HG02884 (cell line): ENCODE results near the gene DAAM2.

ENCODE experiments used
- ATAC-seq: cut with Tn5 transposase; IDR thresholded peaks from one replicate; pipeline ENCODE4 v1.9.1; 2021; ENCODE audit warnings: mild to moderate bottlenecking, moderate library complexity; ENCODE audit not compliant: unreplicated experiment

DAAM2 gene

GRCh38 chr6:39791850-39792539, at the start of gene DAAM2:
Gene DAAM2, plus strand, starts transcription at chr6:39792376. Its CDS starts 63,927 bp downstream, at chr6:39856303.
- ATAC-seq = no peak

DNA sequence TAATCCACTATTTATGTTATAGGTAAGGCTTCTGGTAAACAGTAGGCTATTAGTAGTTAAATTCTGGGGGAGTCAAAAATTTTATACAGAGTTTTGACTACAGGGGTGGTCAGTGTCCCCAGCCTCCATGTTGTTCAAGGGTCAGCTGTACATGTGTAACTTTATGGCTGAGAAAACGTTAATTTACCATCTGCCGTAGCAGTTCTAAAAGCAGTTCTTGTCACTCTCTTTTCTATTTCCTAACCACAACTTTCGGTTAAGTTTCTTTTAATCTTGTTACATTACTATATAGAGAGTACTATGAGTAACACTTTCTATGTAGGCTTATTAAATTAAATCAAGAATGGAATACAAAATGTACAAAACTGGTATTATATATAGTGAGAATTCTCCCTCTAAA, 45.4 kb upstream of the DAAM2 start:
- ATAC-seq = no peak

GRCh38 chr6:39752835-39753724, 39.1 kb upstream of the DAAM2 start:
- no peak for ATAC-seq

GRCh38 chr6:39753725-39754045, 38.5 kb upstream of the DAAM2 start:
- no peak for ATAC-seq

DNA sequence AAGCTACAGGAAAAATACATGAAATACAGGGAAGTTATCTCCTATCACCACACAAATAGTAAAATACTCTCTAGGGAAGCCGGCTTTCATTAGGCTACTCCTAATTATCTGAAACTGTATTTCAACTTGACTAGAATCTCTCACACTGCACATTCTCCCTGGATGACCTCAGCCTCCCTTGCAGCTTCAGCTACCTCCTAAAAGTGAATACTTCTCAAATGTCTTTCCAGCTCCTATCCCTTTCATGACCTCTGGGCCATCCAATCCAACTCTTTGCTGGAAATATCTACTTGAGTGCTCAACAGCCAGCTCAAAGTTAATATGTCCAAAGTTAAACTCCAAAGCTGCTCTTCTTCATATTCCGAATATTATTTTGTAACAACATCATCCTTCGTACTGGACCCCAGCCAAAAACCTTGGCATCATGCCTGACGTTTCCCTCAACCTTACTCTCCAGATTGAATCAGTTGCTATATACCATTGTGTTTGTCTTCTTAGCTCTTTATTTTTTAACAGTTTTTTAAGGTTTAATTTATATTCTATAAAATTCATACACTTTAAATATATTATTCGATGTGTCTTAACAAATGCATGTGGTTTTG, 37.6 kb upstream of the DAAM2 start:
- ATAC-seq = no peak

DNA sequence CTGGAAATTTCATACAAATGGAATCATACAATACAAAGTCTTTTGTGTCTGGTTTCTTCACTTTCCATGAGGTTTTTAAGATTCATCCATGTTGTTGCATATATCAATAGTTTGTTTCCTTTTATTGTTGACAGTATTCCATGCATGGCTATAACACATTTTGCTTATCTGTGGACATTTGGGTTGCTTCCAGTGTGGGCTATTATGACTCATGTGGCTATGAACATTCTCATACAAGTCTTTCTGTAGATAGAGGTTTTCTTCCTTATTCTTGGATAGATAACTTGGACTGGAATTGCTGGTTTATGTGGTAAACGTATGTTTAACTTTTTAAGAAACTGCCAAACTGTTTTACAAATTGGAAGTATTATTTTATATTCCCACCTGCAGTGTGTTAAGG, 36.9 kb upstream of the DAAM2 start:
- no peak for ATAC-seq

- ATAC-seq = no peak
Observed at GRCh38 chr6:39756582-39756981, 35.6 kb upstream of the DAAM2 start.

GRCh38 chr6:39758905-39759605, 33.1 kb upstream of the DAAM2 start:
- no peak for ATAC-seq

DNA sequence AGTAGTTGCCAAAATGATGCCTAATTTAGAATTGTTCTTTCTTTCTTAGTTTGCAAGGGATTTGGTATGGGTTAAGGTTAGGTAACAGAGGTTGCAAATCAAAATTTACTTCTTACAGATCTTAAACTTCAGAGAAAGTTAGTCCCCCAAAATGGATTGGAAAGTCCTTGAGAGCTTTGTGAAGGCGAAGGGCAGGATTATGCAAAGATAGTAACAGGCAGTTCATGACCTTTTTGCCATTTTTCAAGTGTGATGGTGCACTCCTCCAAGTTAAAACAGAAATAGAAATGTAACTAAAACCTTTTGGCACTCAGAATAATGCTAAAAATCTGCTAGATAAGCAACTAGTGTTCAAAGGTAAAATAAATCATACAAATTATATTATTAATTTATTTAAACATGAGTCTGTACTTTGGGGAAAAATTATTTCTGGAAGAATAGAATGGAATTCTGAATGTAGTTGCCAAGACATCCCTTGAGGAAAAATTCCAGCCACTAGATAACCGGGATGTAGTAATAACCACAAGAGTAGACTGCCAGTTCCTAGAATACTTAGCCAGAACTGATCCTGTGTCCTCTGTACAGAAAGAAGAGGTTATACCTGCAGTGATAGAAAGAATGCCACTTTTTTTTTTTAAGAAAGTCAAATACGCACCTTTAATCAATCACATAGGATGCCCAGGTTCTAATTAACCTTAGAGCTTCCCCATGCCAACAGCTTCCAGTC, 31.8 kb upstream of the DAAM2 start:
- no peak for ATAC-seq

GRCh38 chr6:39765508-39766065, 26.6 kb upstream of the DAAM2 start:
- no peak for ATAC-seq

GRCh38 chr6:39769012-39769411, 23.2 kb upstream of the DAAM2 start:
- ATAC-seq = no peak

- ATAC-seq = no peak
Observed at GRCh38 chr6:39770446-39770845, 21.7 kb upstream of the DAAM2 start.

DNA sequence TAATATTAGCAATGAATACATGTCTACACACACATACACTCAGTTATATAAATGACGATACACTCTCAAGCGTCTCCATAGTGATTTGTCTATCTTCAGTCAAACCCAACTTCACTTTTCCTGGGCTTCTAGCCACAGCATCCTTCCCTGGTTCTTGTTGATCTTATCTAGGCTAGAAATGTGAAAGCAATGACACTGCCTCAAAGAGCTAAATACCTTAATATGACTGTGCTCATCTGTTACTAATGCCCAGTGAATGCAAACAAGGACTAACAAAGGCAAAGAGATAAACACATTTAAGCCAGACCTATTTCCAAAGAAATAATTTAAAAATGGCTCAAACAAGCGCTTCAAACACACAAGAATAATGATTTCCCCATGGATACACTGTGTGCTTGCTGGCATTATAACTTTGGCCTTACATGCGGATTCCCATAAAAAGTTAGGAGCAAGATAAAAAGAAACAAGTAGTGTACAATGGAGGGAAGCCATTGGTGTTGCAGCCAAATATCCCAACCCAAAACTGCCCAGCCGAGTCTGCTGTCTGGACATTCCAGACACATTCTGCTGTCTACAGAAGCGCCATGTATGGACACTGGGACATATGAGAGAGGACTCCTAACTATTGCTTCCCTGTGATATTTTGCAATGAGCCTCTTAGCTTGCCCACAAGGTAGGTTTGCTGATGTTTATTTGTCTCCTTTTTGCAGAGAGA, 19.5 kb upstream of the DAAM2 start:
- ATAC-seq = no peak

- no peak for ATAC-seq
Observed at GRCh38 chr6:39773782-39774181, 18.4 kb upstream of the DAAM2 start.

DNA sequence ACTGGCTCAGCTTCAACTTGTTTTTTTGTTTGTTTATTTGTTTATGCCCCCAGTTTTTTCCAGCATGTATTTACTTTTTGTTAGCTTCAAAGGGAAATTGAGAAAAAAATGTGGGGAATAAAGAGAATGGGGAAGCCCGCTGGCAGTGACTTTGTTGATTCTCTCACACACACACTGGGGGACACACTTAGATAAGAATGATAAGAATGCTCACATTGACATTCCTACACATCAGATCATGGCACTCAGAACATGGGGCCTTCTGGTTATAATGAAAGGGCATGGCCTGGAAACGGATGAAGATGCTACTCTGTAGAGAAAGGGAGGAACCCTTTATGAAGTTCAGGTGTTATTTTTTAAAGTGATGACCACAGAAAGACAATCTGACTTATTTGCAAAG, 15.6 kb upstream of the DAAM2 start:
- no peak for ATAC-seq

- no peak for ATAC-seq
Observed at GRCh38 chr6:39777218-39777617, 15.0 kb upstream of the DAAM2 start.

DNA sequence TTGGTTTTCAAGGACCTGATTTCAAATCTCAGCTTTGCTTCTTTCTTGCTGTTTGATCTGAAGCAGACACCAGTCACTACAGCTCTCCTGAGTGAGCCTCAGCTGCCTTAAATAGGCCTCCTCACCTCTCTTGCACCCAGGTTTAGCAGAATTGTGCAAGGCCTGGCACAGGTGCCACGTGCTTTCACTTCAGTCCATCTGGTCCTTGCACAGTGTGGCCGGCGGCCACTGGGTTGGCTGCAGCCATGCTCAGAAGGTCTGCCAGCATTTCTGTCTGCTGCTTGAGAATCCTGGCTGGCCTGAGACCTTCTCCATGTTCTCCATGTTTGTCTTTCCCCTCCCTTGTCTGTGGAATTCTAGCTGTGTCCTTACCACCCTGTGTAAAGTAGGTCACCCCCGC, 14.5 kb upstream of the DAAM2 start:
- ATAC-seq = no peak

GRCh38 chr6:39778581-39779255, 13.5 kb upstream of the DAAM2 start:
- no peak for ATAC-seq

- no peak for ATAC-seq
Observed at GRCh38 chr6:39785281-39785680, 6.9 kb upstream of the DAAM2 start.
